ENCODE data around the gene SLC25A21.
A peak's percentile ranks its signal among the peaks of the same experiment; 100 is the strongest.

SLC25A21 gene

DNA sequence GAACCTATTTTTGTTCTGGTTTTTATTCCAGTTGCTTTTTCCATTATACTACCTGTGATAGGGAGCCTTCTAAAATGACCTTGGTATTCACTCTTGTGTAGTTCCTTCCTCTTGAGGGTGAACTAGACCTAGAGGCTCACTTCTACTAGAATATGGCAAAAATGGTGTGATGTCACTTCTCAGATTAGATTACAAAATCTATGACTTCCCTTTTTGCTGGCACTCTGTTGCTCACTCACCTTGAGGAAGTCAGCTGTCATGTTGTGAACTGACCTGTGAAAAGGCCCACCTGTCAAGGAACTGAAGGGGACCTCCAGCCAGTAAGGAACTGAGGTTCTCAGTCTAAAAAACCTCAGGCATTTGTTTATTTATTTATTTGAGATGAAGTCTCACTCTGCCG lies 31.0 kb upstream of the SLC25A21 start:
- in situ Hi-C loops (cut with HindIII; ENCODE audit: low sequenced_read_pairs): no loop called here
- no peak for DNase-seq (ENCODE audit: low read depth, low spot score)
- no peak for TF ChIP-seq CTCF (IDR thresholded peaks at IDR 0.05; ENCODE audit: low read depth, low read length)
- H3K4me3 ChIP-seq (ENCODE audit: low read depth, low read length): no peak overlapping the region

DNA sequence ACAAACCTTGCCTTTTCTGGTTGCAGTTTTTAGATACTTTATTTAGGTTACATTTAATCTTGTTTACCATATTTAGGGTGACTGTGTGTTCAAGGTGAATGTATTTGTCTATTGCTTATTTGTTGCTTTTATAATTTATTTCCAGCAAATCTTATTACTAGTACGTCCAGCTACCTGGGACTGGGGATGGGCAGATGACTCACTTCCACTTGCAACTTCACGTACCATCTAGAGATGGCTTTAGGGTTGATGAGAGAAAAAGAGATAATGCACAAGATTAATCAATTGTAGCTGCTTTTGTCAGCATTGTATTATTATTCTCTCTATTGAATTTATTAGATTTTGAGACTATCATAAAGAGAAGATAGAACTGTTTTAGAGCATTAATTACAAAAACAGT lies 30.4 kb upstream of the SLC25A21 start:
- no peak for TF ChIP-seq CTCF (IDR thresholded peaks at IDR 0.05; ENCODE audit: low read depth, low read length)
- no peak overlapping the region for H3K4me3 ChIP-seq (ENCODE audit: low read depth, low read length)
- in situ Hi-C loops (cut with HindIII; ENCODE audit: low sequenced_read_pairs): no loop called here
- DNase-seq (ENCODE audit: low read depth, low spot score): no peak

GRCh38 chr14:37202265-37202664 lies 29.9 kb upstream of the SLC25A21 start:
- in situ Hi-C loops (cut with HindIII; ENCODE audit: low sequenced_read_pairs): no loop called here
- no peak for TF ChIP-seq CTCF (IDR thresholded peaks at IDR 0.05; ENCODE audit: low read depth, low read length)
- DNase-seq (ENCODE audit: low read depth, low spot score): peak; percentile 35
- no peak overlapping the region for H3K4me3 ChIP-seq (ENCODE audit: low read depth, low read length)

DNA sequence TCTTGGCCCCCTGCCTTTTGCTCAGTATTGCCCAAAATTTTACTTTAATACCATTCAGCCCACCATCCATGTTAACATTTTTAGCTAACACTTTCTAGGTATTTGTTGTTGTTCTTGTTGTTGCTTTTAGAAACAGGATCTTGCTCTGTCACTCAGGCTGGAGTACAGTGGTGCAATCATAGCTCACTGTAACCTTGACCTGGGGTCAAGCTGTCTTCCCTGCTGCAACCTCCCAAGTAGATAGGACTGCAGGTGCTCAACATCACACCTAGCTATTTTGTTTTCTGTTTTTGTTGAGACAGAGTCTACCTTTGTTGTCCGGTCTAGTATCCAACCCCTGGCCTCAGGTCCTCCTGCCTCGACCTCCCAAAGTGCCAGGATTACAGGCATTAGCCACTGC lies 29.3 kb upstream of the SLC25A21 start:
- in situ Hi-C loops (cut with HindIII; ENCODE audit: low sequenced_read_pairs): no loop called here
- TF ChIP-seq CTCF (IDR thresholded peaks at IDR 0.05; ENCODE audit: low read depth, low read length): no peak
- DNase-seq (ENCODE audit: low read depth, low spot score): no peak

DNA sequence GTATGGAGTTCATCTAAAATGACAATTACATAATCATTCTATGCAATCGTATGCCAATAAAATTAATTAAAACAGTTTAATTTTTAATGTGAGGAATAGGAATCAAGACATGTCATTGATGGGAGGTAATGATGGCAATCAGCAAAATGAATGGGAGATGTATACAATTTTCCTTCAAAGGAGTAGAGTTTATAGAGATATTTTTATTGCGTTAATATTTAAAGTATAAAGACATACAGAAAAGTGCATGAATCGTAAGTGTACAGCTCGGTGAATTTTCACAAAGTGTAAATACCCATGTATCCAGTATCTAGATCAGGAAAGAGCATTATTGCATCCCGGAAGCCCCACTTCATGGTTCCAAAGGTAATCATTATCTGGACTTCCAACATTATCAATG lies 26.5 kb upstream of the SLC25A21 start:
- in situ Hi-C loops (cut with HindIII; ENCODE audit: low sequenced_read_pairs): no loop called here
- no peak for DNase-seq (ENCODE audit: low read depth, low spot score)
- no peak overlapping the region for H3K4me3 ChIP-seq (ENCODE audit: low read depth, low read length)
- no peak for TF ChIP-seq CTCF (IDR thresholded peaks at IDR 0.05; ENCODE audit: low read depth, low read length)

More for the DNA sequence above, 29.3 kb upstream of the SLC25A21 start:
- no peak overlapping the region for H3K4me3 ChIP-seq (ENCODE audit: low read depth, low read length)

DNA sequence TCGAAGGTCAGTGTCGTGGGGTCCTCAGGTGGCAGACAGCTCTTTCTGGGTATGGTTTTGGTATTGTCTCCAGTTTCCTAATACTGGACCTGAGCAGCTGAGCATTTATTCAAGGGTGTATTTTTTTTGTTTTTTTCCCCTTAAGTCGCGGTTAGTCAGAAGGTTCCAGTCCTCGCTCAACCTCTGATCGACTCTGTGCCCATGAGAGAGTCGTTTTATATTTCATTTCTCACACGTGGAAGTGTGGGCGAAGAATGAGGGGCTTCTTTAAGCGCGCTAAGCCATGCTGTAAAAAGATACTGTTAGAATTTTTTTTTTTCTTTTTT lies 25.8 kb upstream of the SLC25A21 start:
- in situ Hi-C loops (cut with HindIII; ENCODE audit: low sequenced_read_pairs): no loop called here
- no peak for TF ChIP-seq CTCF (IDR thresholded peaks at IDR 0.05; ENCODE audit: low read depth, low read length)
- DNase-seq (ENCODE audit: low read depth, low spot score): no peak
- H3K4me3 ChIP-seq (ENCODE audit: low read depth, low read length): peak overlapping the region; percentile 77
